ENCODE results near the gene EIF5B. TPM values are rescaled to one million over a fixed set of nuclear protein-coding genes. Genes with fewer than 3 reads are reported as not detected.

EIF5B gene
- 56.5 and 58.1 TPM in 2 replicates for total RNA-seq (2021)
- long read RNA-seq, partial matches to known transcripts: 44 of 46 reads
- long read RNA-seq, other reads (novel, unspliced or antisense): 2 of 46 reads

GRCh38 chr2:99337113-99338028, at the start of gene EIF5B:
TSS of gene EIF5B (plus strand) at chr2:99337389. CDS start at chr2:99337555, 166 bp downstream.
- H3K9ac ChIP-seq (ENCODE audit: extremely low read depth, insufficient read length, low read length): peak within 1 kb of the TSS; percentile 87
- no peak within 1 kb of the TSS for H2AK5ac ChIP-seq (ENCODE audit: insufficient read length, low read length)
- no peak within 1 kb of the TSS for H3K27ac Mint-ChIP-seq
- no peak within 1 kb of the TSS for H3K14ac ChIP-seq (ENCODE audit: insufficient read depth, low read length)
- no peaks in the 10 kb centered on the region for H3K27me3 Mint-ChIP-seq (ENCODE audit: low read depth)
- no peak within 1 kb of the TSS for H2BK15ac ChIP-seq (ENCODE audit: low read depth, low read length)
- peak within 1 kb of the TSS; percentile 48 for H2AFZ ChIP-seq (ENCODE audit: low read length)
- no peak within 1 kb of the TSS for H3K23ac ChIP-seq (ENCODE audit: insufficient read length, low read depth, low read length)
- H3K79me1 ChIP-seq (ENCODE audit: insufficient read depth, low read depth, low read length, poor library complexity, severe bottlenecking): no peaks in the 10 kb centered on the region
- WGBS (ENCODE audit: extremely low coverage, insufficient read length, low lambda C conversion rate): no CpG with 5 or more reads among the region's 87 CpGs
- no peak within 1 kb of the TSS for H3K27ac ChIP-seq (ENCODE audit: insufficient read length, low read depth, low read length)
- H2BK20ac ChIP-seq (ENCODE audit: low read depth, low read length, poor library complexity, severe bottlenecking): no peak within 1 kb of the TSS
- H3K4me2 ChIP-seq (ENCODE audit: insufficient read depth, insufficient read length, low read length): peak within 1 kb of the TSS; percentile 81
- no peaks in the 10 kb centered on the region for H4K20me1 ChIP-seq (ENCODE audit: control insufficient read depth, insufficient read depth, insufficient read length)
- H3K4me1 Mint-ChIP-seq: peaks cover 11 to 12% of the 10 kb centered on the region in 2 experiments
- H2BK12ac ChIP-seq (ENCODE audit: insufficient read length, low read depth, low read length): no peak within 1 kb of the TSS
- H3K9me3 ChIP-seq (ENCODE audit: control insufficient read depth, low read depth, low read length): no peaks in the 10 kb centered on the region
- no peak within 1 kb of the TSS for H3T11ph ChIP-seq (ENCODE audit: low read length)
- H4K5ac ChIP-seq (ENCODE audit: insufficient read length, low read depth, low read length): no peak within 1 kb of the TSS
- no peak within 1 kb of the TSS for H2BK5ac ChIP-seq (ENCODE audit: insufficient read length, low read length)
- H4K91ac ChIP-seq (ENCODE audit: insufficient read length, low read depth, low read length): no peak within 1 kb of the TSS
- H3K79me2 ChIP-seq (ENCODE audit: insufficient read depth, low read length): peaks cover 52% of the 10 kb centered on the region
- peaks cover 8% of the 10 kb centered on the region in 3 experiments; a peak in 6 of 7 replicates for H3K36me3 Mint-ChIP-seq (ENCODE audit: insufficient read depth in 1 of 3, low read depth in 3 of 3)
- no peaks in the 10 kb centered on the region for H3K27me3 ChIP-seq (ENCODE audit: insufficient read depth, low read length)
- H2BK120ac ChIP-seq (ENCODE audit: low read depth, low read length, poor library complexity, severe bottlenecking): no peak within 1 kb of the TSS
- no peak within 1 kb of the TSS for H3K4me3 Mint-ChIP-seq
- TF ChIP-seq CTCF (conservative IDR thresholded peaks at IDR 0.05): peak; percentile 79
- no peak within 1 kb of the TSS for H4K8ac ChIP-seq (replicated peaks; ENCODE audit: insufficient read length, low read depth, low read length)
- H3K23me2 ChIP-seq (ENCODE audit: insufficient read length, low read depth, low read length, poor library complexity, severe bottlenecking): peaks cover 17% of the 10 kb centered on the region
- H3K4ac ChIP-seq (ENCODE audit: low read depth, low read length): no peak within 1 kb of the TSS
- no peaks in the 10 kb centered on the region for H3K4me1 ChIP-seq (ENCODE audit: insufficient read depth, low read length)
- H3K56ac ChIP-seq (ENCODE audit: insufficient read length, low read depth, low read length): no peak within 1 kb of the TSS
- no peaks in the 10 kb centered on the region for H3K9me3 Mint-ChIP-seq
- H3K18ac ChIP-seq (ENCODE audit: insufficient read length, low read depth, low read length): no peak within 1 kb of the TSS
- peak; percentile 95 for DNase-seq
